GM08714 (cell line): ENCODE results near the gene EDARADD.

ENCODE experiments used
- H3K4me3 ChIP-seq: fragments of 200-500 bp; sonication (Bioruptor generic); 2 replicates; pipeline ENCODE4 v1.5.1; 2014; ENCODE audit warnings: mild to moderate bottlenecking, low read length, inconsistent platforms
- ZNF274 ChIP-seq: IDR thresholded peaks from 2 replicates; pipeline ENCODE4 v1.6.1; 2012; ENCODE audit warnings: mild to moderate bottlenecking, low read depth, low read length

Gene EDARADD

GRCh38 chr1:236403905-236404696 lies 10.0 kb downstream of the EDARADD start:
- TF ChIP-seq ZNF274, result no peak
- no peak overlapping the region for H3K4me3 ChIP-seq

DNA sequence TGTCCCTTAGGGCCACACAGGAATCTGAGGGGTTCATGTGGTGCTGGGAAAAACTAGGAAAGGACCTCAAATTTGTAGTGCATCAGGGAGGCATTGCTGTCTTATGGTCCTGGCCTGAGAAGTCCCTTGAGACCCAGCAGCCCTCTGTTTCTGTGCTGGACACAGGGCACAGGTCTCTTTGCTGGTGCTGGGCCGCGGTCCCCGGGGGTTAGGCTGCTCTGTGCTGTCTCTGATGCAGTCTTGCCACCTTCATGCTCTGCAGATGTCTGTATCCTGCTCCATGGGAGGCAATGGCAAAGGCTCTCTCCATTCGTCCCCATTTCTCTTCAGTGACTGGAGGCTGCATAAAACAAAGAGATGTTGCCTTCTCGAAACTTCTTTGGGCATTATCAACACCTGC lies 13.0 kb downstream of the EDARADD start:
- H3K4me3 ChIP-seq, result no peak overlapping the region
- no peak for TF ChIP-seq ZNF274

DNA sequence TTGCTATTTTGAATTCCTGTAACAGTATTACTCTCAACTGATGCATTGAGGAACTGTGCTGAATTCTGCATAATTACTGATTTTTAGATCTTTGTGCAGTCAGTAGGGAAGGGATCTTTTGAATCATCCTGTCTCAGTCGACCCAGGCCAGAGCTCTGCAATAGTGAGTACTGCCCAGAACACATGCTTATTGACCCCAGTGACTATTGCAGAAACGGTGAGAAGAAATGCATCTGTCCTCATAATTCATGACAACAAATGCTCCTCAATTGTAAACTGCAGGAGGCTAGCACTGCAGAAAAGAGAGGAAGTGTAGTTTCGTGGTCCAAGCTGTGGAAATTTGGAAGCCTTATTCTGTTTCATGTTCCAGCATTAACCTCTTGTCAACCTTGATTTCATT lies 19.6 kb downstream of the EDARADD start:
- no peak overlapping the region for H3K4me3 ChIP-seq
- TF ChIP-seq ZNF274, result no peak

GRCh38 chr1:236416165-236416564 lies 22.1 kb downstream of the EDARADD start:
- no peak overlapping the region for H3K4me3 ChIP-seq
- no peak for TF ChIP-seq ZNF274

DNA sequence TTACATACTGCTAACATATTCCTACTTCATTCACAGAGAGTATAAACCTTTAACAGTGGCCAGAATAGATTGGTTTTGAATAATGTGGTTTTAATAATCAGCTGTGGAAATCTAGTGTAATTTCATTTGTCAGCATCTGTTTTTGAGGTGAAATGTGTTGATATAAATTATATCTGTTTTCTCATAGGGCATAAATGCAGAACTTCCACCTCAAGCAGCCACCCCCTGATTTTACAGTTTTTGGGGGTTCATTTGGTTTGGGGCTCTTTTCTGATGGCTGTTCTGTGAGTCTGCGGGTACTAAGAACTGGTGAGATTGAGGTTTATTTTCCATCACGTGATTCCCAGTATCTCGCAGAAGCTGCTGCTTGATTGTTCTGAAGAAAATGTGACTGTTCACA lies 23.2 kb downstream of the EDARADD start:
- TF ChIP-seq ZNF274, result no peak
- H3K4me3 ChIP-seq, result no peak overlapping the region

DNA sequence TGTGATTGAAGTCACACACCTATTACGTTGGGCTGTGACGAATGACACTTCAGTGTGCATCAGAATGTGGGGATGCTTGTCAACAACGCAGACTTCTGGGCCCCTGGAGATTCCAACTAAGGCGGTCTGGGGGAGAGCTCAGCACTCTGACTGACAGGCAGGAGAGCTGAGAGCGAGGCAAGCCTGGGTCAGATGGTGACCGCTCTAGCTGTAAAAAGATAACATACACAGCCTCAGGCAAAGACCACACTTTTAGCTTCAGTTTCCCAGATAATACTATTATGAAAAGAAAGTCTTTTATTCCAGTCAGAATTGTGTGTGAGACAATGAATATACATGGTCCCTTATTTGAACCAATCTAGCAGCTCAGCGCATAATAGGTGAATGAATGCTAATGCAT lies 25.4 kb downstream of the EDARADD start:
- H3K4me3 ChIP-seq, result no peak overlapping the region
- TF ChIP-seq ZNF274, result no peak

DNA sequence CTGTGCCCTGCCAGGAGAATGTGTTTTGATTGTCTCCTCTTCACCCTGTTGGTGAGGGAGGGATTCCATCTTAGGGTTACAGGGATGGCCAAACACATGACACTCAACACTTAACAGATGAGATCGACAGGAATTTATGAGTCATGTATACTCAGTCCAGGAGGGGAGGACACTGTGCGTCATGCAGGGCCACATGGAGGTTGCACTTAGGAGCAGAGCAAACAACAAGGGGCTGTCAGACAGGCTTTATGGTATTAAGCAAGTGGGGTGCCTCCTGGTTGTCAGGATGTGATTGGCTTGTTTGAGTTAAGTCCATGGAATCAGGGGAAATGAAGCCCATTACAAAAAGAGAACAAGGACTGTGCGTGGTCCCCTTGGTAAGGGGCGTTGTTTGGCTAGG lies 26.9 kb downstream of the EDARADD start:
- no peak for TF ChIP-seq ZNF274
- no peak overlapping the region for H3K4me3 ChIP-seq

DNA sequence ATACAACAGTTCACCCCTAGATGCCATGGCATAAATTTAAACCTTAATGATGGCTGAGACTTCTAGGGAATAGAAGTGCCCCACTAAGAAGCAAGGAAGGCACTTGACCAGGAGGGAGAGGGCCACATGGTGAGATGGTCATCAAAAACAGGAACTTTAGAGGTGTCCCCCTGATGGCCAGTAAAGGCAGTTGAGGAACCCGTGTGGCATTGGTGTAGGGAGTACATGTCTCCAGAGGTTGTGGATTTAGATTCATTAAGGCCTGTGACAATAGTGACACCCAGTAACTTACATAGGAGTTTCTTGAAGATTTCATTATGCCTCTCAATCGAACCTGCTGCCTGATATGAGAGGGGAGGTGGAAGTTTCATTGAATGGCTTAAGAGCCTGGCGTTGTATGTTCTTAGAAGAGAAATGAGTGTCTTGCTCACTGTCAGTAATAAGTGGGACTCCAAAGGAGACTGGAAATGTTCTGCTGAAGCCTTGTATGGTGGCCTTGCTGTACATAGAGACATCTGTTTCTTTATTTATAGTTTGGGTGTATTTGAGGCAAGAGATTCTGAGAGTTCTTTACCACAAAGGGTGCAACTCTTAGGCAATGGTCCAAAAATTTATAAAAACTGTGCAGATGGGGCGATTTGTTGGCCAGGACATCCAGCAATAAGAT lies 27.9 kb downstream of the EDARADD start:
- no peak for TF ChIP-seq ZNF274
- H3K4me3 ChIP-seq, result no peak overlapping the region

GRCh38 chr1:236422517-236422876 lies 28.4 kb downstream of the EDARADD start:
- no peak overlapping the region for H3K4me3 ChIP-seq
- TF ChIP-seq ZNF274, result no peak

GRCh38 chr1:236425031-236425663 lies 31.1 kb downstream of the EDARADD start:
- TF ChIP-seq ZNF274, result no peak

GRCh38 chr1:236426215-236426614 lies 32.1 kb downstream of the EDARADD start:
- no peak for TF ChIP-seq ZNF274
- H3K4me3 ChIP-seq, result no peak overlapping the region

More at GRCh38 chr1:236425031-236425663, 31.1 kb downstream of the EDARADD start:
- H3K4me3 ChIP-seq, result no peak overlapping the region; the same call in 1 of the 2 replicates

DNA sequence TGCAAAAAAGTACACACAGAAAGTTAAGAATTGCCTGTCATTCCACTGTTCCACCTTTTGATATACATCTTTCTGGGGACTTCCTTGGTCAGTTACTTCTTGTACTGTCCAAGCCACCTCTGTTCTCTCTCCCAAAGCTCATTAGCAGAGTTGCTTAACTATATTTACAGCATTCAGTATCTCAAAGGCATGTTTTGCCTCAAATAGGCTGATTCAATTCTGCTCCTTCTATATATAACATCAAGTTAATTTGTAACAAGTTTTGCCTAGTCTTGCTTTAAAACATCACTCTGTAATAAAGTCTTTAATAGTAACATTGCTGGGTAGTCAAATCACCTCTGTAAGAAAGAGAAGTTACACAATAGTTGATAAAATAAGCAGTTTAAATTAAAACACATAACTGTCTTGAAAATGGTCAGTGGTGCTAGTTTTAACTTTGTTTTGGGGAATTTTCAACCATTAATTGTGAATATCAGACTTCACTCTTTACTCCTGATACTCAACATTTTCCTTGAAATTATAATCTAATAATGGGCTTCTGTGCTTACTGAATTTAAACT lies 35.7 kb downstream of the EDARADD start:
- TF ChIP-seq ZNF274, result no peak

DNA sequence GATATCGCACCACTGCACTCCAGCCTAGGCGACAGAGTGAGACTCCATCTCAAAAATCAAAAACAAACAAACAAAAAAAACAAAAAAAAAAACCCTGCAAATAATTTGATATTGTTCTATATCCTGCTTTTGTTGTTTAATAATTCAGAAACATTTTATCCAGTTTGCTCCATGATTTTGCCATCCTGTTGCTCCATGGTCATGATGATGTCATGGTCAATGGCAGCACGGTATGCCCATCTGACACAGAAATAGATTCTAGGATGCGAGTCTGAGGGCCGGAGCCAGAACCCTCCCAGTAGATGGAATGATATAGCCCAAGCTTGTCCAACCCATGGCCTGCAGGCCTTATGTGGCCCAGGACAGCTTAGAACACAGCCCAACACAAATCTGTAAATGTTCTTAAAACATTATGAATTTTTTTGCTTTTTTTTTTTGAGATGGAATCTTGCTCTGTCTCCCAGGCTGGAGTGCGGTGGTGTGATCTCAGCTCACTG lies 39.8 kb downstream of the EDARADD start:
- no peak overlapping the region for H3K4me3 ChIP-seq
- no peak for TF ChIP-seq ZNF274

More for the DNA sequence above, 35.7 kb downstream of the EDARADD start:
- H3K4me3 ChIP-seq, result no peak overlapping the region

- TF ChIP-seq ZNF274, result no peak
These were observed 44.5 kb downstream of the EDARADD start for GRCh38 chr1:236438614-236439013.

More at GRCh38 chr1:236438614-236439013, 44.5 kb downstream of the EDARADD start:
- H3K4me3 ChIP-seq, result no peak overlapping the region
